ENCODE measurements around the gene CACNA1I.

CACNA1I gene

DNA sequence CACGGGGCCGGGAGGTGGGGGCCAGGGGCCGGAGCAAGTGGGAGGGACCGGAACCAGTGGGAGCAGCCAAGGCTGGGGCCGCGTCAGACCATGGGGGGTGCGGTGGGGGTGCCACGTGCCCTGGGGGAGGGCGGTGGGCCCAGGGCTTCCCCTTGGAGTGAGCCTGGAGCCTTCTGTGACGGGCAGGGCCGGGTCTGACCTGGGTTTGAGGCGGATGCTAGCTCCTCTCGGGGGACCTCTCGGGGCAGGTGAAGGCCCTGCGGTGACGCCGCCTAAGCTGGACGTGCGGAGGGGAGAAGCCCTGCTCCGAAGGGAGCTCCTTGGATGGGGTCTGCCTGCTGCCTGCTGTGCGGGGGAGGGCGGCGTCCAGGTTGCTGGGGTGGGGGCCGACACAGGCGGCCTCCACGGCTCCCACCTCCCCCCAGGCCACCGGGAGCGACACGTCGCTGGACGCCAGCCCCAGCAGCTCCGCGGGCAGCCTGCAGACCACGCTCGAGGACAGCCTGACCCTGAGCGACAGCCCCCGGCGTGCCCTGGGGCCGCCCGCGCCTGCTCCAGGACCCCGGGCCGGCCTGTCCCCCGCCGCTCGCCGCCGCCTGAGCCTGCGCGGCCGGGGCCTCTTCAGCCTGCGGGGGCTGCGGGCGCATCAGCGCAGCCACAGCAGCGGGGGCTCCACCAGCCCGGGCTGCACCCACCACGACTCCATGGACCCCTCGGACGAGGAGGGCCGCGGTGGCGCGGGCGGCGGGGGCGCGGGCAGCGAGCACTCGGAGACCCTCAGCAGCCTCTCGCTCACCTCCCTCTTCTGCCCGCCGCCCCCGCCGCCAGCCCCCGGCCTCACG, 115.0 kb downstream of the CACNA1I start:
- no peak for DNase-seq (ENCODE audit: low read depth)
- no peak overlapping the region for H3K4me3 ChIP-seq (ENCODE audit: low read depth, low read length)
- TF ChIP-seq CTCF (IDR thresholded peaks at IDR 0.05; ENCODE audit: low read depth, low read length, missing control alignments), result no peak

GRCh38 chr22:39686178-39686620, 115.6 kb downstream of the CACNA1I start:
- no peak for DNase-seq (ENCODE audit: low read depth)
- H3K4me3 ChIP-seq (ENCODE audit: low read depth, low read length), result no peak overlapping the region
- no peak for TF ChIP-seq CTCF (IDR thresholded peaks at IDR 0.05; ENCODE audit: low read depth, low read length, missing control alignments)

DNA sequence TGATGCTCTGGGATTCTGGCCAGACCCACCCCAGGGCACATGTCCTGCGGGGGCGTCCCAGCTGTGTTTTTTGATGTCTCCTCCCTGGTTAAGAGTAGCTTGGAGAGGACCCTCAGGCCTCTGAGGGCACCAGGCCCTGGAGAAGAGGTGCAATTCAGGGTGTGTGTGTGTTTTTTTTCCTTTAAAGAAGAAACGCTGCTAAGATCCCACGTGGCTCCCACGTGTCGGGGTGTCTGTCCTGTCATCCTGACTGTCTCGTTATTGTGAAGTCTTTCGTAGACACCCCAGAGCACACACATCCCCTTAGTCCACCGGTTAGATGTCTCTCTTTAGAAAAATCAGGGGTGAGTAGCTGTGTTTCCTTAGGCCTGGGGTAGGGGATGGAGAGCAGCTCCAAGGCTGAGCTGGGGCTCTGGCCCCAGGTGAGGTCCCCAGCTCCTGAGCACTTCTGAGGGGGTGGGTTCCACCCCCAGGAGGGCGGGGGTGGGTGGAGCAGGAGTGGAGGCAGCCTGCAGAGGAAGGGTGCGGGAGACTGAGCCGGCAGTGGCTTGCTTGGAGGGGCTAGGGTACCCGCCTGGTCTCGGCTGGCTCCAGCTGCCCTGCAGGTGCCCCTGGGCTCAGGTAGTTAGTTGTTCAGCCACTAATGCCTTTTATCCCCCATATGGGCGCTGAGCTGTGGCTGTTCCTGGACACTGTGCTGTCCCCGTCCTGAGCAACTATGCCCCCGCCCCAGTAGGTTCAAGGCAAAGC, 116.4 kb downstream of the CACNA1I start:
- TF ChIP-seq CTCF (IDR thresholded peaks at IDR 0.05; ENCODE audit: low read depth, low read length, missing control alignments), result no peak
- no peak for DNase-seq (ENCODE audit: low read depth)

GRCh38 chr22:39688186-39688785, 117.7 kb downstream of the CACNA1I start:
- TF ChIP-seq CTCF (IDR thresholded peaks at IDR 0.05; ENCODE audit: low read depth, low read length, missing control alignments), result no peak
- H3K4me3 ChIP-seq (ENCODE audit: low read depth, low read length), result no peak overlapping the region
- DNase-seq (ENCODE audit: low read depth), result no peak

More for the DNA sequence above, 116.4 kb downstream of the CACNA1I start:
- no peak overlapping the region for H3K4me3 ChIP-seq (ENCODE audit: low read depth, low read length)

DNA sequence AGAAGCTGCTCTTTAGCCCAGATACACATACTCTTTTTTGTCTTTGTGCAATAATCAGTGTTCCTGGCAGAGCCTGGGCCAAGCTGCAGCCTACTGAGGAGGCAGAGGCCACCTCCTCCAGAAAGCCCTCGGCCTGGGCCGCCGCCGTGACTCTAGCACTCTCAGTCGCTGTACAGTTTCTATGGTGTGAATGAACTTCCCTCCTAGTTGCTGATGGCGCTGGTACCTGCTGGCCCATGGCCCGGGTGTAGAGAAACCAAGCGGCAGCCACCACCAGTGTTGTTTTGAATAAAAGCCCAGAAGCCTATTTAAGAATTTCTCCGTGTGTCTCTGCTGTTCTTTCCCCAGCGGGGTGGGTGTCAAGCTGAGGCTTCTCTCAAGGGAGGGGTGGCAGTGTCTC, 118.9 kb downstream of the CACNA1I start:
- DNase-seq (ENCODE audit: low read depth), result no peak
- no peak for TF ChIP-seq CTCF (IDR thresholded peaks at IDR 0.05; ENCODE audit: low read depth, low read length, missing control alignments)
- no peak overlapping the region for H3K4me3 ChIP-seq (ENCODE audit: low read depth, low read length)

GRCh38 chr22:39690881-39691605, 120.5 kb downstream of the CACNA1I start:
- no peak overlapping the region for H3K4me3 ChIP-seq (ENCODE audit: low read depth, low read length)
- TF ChIP-seq CTCF (IDR thresholded peaks at IDR 0.05; ENCODE audit: low read depth, low read length, missing control alignments), result no peak
- DNase-seq (ENCODE audit: low read depth), result no peak

All from GM12864 (cell line).